ENCODE measurements around the gene GALNT1. TPM values are rescaled to one million over a fixed set of nuclear protein-coding genes. Genes with fewer than 3 reads are reported as not detected.

The GALNT1 gene
- total RNA-seq, 1 experiment from 2014 or later, result 25.6 TPM

GRCh38 chr18:35703043-35703688 is 121.6 kb downstream of the GALNT1 start:
- Histone ChIP-seq H3K9me3 (ENCODE audit: low read depth, low read length, poor library complexity, severe bottlenecking) (no peaks in the 10 kb centered on the region), H3K4me1 (ENCODE audit: insufficient read depth, low read length, poor library complexity, severe bottlenecking) (no peaks in the 10 kb centered on the region), H3K4me3 (ENCODE audit: low read depth, low read length, poor library complexity, severe bottlenecking) (no peak overlapping the region), H3K27me3 (replicated peaks; ENCODE audit: insufficient read depth, low read depth, low read length, poor library complexity) (no peaks in the 10 kb centered on the region), H3K36me3 (ENCODE audit: insufficient read depth, low read length, poor library complexity, severe bottlenecking) (no peaks in the 10 kb centered on the region), H3K27ac (ENCODE audit: low read depth, low read length, poor library complexity, severe bottlenecking) (no peak overlapping the region)
- intact Hi-C loops (cut with micrococcal nuclease; ENCODE audit: unreplicated experiment), result no loop called here
- POLR2A ChIA-PET (ENCODE audit: low non-redundant PET), result no interaction called here
- BruUV-seq (replicated peaks), result no TSS peak
- DNase-seq (ENCODE audit: low spot score), result no peak
- no peak for TF ChIP-seq CTCF (conservative IDR thresholded peaks at IDR 0.05; ENCODE audit: low read depth, low read length)
- TF ChIP-seq EZH2 (IDR thresholded peaks at IDR 0.05; ENCODE audit: borderline replicate concordance, low read depth, low read length, poor library complexity, severe bottlenecking), result no peak
- CTCF ChIA-PET, result no interaction called here

GRCh38 chr18:35705988-35706387 is 124.4 kb downstream of the GALNT1 start:
- no peaks in the 10 kb centered on the region for H3K4me1 ChIP-seq (ENCODE audit: insufficient read depth, low read length, poor library complexity, severe bottlenecking)
- H3K9me3 ChIP-seq (ENCODE audit: low read depth, low read length, poor library complexity, severe bottlenecking), result no peaks in the 10 kb centered on the region
- intact Hi-C loops (cut with micrococcal nuclease; ENCODE audit: unreplicated experiment), result no loop called here
- H3K27me3 ChIP-seq (replicated peaks; ENCODE audit: insufficient read depth, low read depth, low read length, poor library complexity), result no peaks in the 10 kb centered on the region
- CTCF ChIA-PET, result no interaction called here
- TF ChIP-seq EZH2 (IDR thresholded peaks at IDR 0.05; ENCODE audit: borderline replicate concordance, low read depth, low read length, poor library complexity, severe bottlenecking) (no peak), CTCF (conservative IDR thresholded peaks at IDR 0.05; ENCODE audit: low read depth, low read length) (no peak)
- no peaks in the 10 kb centered on the region for H3K36me3 ChIP-seq (ENCODE audit: insufficient read depth, low read length, poor library complexity, severe bottlenecking)
- DNase-seq (ENCODE audit: low spot score), result no peak
- no peak overlapping the region for H3K27ac ChIP-seq (ENCODE audit: low read depth, low read length, poor library complexity, severe bottlenecking)
- no TSS peak for BruUV-seq (replicated peaks)
- POLR2A ChIA-PET (ENCODE audit: low non-redundant PET), result no interaction called here
- H3K4me3 ChIP-seq (ENCODE audit: low read depth, low read length, poor library complexity, severe bottlenecking), result no peak overlapping the region

GRCh38 chr18:35707247-35707646 is 125.7 kb downstream of the GALNT1 start:
- no peaks in the 10 kb centered on the region for H3K27me3 ChIP-seq (replicated peaks; ENCODE audit: insufficient read depth, low read depth, low read length, poor library complexity)
- no peak overlapping the region for H3K4me3 ChIP-seq (ENCODE audit: low read depth, low read length, poor library complexity, severe bottlenecking)
- H3K9me3 ChIP-seq (ENCODE audit: low read depth, low read length, poor library complexity, severe bottlenecking), result no peaks in the 10 kb centered on the region
- no peaks in the 10 kb centered on the region for H3K4me1 ChIP-seq (ENCODE audit: insufficient read depth, low read length, poor library complexity, severe bottlenecking)
- intact Hi-C loops (cut with micrococcal nuclease; ENCODE audit: unreplicated experiment), result no loop called here
- ChIA-PET CTCF (no interaction called here), POLR2A (ENCODE audit: low non-redundant PET) (no interaction called here)
- DNase-seq (ENCODE audit: low spot score), result no peak
- TF ChIP-seq EZH2 (IDR thresholded peaks at IDR 0.05; ENCODE audit: borderline replicate concordance, low read depth, low read length, poor library complexity, severe bottlenecking) (no peak), CTCF (conservative IDR thresholded peaks at IDR 0.05; ENCODE audit: low read depth, low read length) (no peak)
- no TSS peak for BruUV-seq (replicated peaks)
- H3K27ac ChIP-seq (ENCODE audit: low read depth, low read length, poor library complexity, severe bottlenecking), result no peak overlapping the region
- H3K36me3 ChIP-seq (ENCODE audit: insufficient read depth, low read length, poor library complexity, severe bottlenecking), result no peaks in the 10 kb centered on the region
